ENCODE measurements around the gene NABP1. TPM values are rescaled to one million over a fixed set of nuclear protein-coding genes. Genes with fewer than 3 reads are reported as not detected.

The NABP1 gene
- total RNA-seq, 1 experiment from 2014 or later: 46.5 TPM

DNA sequence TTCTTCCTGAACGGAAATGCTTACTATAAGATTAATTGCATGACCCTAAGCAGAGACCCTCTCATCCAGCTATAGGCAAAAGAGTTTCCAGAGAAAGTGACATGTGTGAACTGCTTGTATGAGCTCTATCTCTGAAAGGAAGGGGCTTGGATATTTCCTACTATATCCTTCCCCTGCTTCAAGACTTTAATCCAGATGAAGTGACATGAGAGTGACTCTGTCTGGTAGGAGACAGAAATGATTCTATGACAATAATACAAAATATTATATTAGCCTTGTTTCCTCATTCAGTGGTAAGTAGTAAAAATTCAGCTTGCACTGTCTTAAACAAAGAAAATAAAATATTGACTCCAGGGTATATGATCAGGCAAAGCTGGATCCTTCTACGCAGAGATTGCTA, 37.5 kb downstream of the NABP1 start:
- no TSS peak for BruUV-seq (replicated peaks)
- no peak overlapping the region for H3K27ac ChIP-seq

DNA sequence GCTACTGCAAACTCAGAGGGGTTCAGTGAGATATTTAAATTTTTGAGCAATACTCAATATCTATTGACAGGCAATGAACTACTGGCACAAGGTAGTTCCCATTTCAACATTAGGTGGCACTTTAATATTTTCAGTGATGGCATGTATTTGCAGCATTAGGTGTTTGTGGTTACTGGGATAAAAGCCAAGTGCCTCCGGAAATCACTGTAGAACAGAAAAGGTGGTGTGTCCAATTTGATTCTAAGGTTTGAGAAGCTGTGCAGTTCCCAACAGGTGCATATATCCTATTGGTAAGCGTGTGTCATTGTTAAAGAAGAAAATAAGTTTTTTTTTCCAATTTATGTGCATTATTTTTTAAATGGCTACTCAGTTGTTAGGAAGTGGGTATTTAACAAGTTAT, 41.3 kb downstream of the NABP1 start:
- Histone ChIP-seq H3K27me3 (ENCODE audit: insufficient read depth, low read depth) (no peaks in the 10 kb centered on the region), H4K20me1 (ENCODE audit: insufficient read depth) (no peaks in the 10 kb centered on the region), H3K4me2 (no peak overlapping the region), H2AFZ (no peak overlapping the region), H3K27ac (no peak overlapping the region), H3K9me2 (ENCODE audit: insufficient read depth) (no peaks in the 10 kb centered on the region), H3K4me1 (replicated peaks; ENCODE audit: insufficient read depth) (no peaks in the 10 kb centered on the region), H3K79me2 (ENCODE audit: low read depth) (no peaks in the 10 kb centered on the region), H3F3A (ENCODE audit: insufficient read depth, low read depth) (no peaks in the 10 kb centered on the region), H3K4me3 (no peak overlapping the region), H3K9me3 (ENCODE audit: insufficient read depth, low read depth) (no peaks in the 10 kb centered on the region), H3K36me3 (ENCODE audit: low read depth) (no peaks in the 10 kb centered on the region)
- CTCF ChIA-PET: no interaction called here
- no peak for TF ChIP-seq EZH2 (IDR thresholded peaks at IDR 0.05; ENCODE audit: low read depth)
- TF ChIP-seq, protein P1, sequence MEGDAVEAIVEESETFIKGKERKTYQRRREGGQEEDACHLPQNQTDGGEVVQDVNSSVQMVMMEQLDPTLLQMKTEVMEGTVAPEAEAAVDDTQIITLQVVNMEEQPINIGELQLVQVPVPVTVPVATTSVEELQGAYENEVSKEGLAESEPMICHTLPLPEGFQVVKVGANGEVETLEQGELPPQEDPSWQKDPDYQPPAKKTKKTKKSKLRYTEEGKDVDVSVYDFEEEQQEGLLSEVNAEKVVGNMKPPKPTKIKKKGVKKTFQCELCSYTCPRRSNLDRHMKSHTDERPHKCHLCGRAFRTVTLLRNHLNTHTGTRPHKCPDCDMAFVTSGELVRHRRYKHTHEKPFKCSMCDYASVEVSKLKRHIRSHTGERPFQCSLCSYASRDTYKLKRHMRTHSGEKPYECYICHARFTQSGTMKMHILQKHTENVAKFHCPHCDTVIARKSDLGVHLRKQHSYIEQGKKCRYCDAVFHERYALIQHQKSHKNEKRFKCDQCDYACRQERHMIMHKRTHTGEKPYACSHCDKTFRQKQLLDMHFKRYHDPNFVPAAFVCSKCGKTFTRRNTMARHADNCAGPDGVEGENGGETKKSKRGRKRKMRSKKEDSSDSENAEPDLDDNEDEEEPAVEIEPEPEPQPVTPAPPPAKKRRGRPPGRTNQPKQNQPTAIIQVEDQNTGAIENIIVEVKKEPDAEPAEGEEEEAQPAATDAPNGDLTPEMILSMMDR (conservative IDR thresholded peaks at IDR 0.05): no peak
- intact Hi-C loops (cut with micrococcal nuclease; ENCODE audit: unreplicated experiment): no loop called here
- DNase-seq: no peak
- POLR2A ChIA-PET (ENCODE audit: unreplicated experiment): no interaction called here
- no TSS peak for BruUV-seq (replicated peaks)

More for the DNA sequence above, 37.5 kb downstream of the NABP1 start:
- no peak overlapping the region for H3K4me3 ChIP-seq
- ChIA-PET POLR2A (ENCODE audit: unreplicated experiment) (no interaction called here), CTCF (no interaction called here)
- H3F3A ChIP-seq (ENCODE audit: insufficient read depth, low read depth): no peaks in the 10 kb centered on the region
- H2AFZ ChIP-seq: no peak overlapping the region
- H3K36me3 ChIP-seq (ENCODE audit: low read depth): no peaks in the 10 kb centered on the region
- no peak for DNase-seq
- H4K20me1 ChIP-seq (ENCODE audit: insufficient read depth): no peaks in the 10 kb centered on the region
- intact Hi-C loops (cut with micrococcal nuclease; ENCODE audit: unreplicated experiment): no loop called here
- no peak for TF ChIP-seq EZH2 (IDR thresholded peaks at IDR 0.05; ENCODE audit: low read depth)
- TF ChIP-seq, protein P1 (conservative IDR thresholded peaks at IDR 0.05): no peak
- H3K27me3 ChIP-seq (ENCODE audit: insufficient read depth, low read depth): no peaks in the 10 kb centered on the region
- H3K9me3 ChIP-seq (ENCODE audit: insufficient read depth, low read depth): no peaks in the 10 kb centered on the region
- no peaks in the 10 kb centered on the region for H3K4me1 ChIP-seq (replicated peaks; ENCODE audit: insufficient read depth)
- no peaks in the 10 kb centered on the region for H3K9me2 ChIP-seq (ENCODE audit: insufficient read depth)
- H3K4me2 ChIP-seq: no peak overlapping the region
- H3K79me2 ChIP-seq (ENCODE audit: low read depth): no peaks in the 10 kb centered on the region

DNA sequence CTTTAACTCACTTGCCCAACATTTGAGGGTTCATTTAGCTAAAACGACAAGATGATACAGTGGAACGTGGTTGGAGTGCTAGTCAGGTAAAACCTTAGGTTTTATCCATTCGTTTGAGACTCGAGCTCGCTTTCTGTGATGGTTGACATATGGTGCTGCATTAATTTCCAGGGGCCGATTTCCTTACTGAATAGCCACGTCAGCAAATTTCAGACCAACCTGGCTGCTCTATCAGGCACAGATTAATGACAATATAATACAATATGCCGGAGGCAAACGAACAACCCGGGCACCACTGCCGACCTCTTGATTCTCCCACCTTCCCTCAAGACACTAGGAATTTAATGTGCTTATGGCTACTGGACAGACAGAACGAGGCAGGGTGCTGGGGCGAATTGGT, 42.0 kb downstream of the NABP1 start:
- TF ChIP-seq, protein P1 (conservative IDR thresholded peaks at IDR 0.05): no peak
- TF ChIP-seq EZH2 (IDR thresholded peaks at IDR 0.05; ENCODE audit: low read depth): no peak
- CTCF ChIA-PET: no interaction called here
- no peaks in the 10 kb centered on the region for H3K36me3 ChIP-seq (ENCODE audit: low read depth)
- POLR2A ChIA-PET (ENCODE audit: unreplicated experiment): no interaction called here
- no peak for DNase-seq
- H3K4me3 ChIP-seq: no peak overlapping the region
- no peaks in the 10 kb centered on the region for H3K79me2 ChIP-seq (ENCODE audit: low read depth)
- intact Hi-C loops (cut with micrococcal nuclease; ENCODE audit: unreplicated experiment): no loop called here
- no peaks in the 10 kb centered on the region for H3K4me1 ChIP-seq (replicated peaks; ENCODE audit: insufficient read depth)
- H3F3A ChIP-seq (ENCODE audit: insufficient read depth, low read depth): no peaks in the 10 kb centered on the region
- no peaks in the 10 kb centered on the region for H3K27me3 ChIP-seq (ENCODE audit: insufficient read depth, low read depth)
- H2AFZ ChIP-seq: no peak overlapping the region
- no peak overlapping the region for H3K4me2 ChIP-seq
- H4K20me1 ChIP-seq (ENCODE audit: insufficient read depth): no peaks in the 10 kb centered on the region
- H3K9me3 ChIP-seq (ENCODE audit: insufficient read depth, low read depth): no peaks in the 10 kb centered on the region
- H3K9me2 ChIP-seq (ENCODE audit: insufficient read depth): no peaks in the 10 kb centered on the region
- no TSS peak for BruUV-seq (replicated peaks)
- H3K27ac ChIP-seq: no peak overlapping the region
